IMR-90 (cell line): ENCODE measurements around the gene ZNF574. TPM values are rescaled to one million over a fixed set of nuclear protein-coding genes. Genes with fewer than 3 reads are reported as not detected.

Experiments used
- ATAC-seq: fragments of 200-7000 bp; cut with Tn5 transposase; 2 replicates; pipeline ENCODE4 v1.9.1; 2020; ENCODE audit warnings: low read depth, mild to moderate bottlenecking, moderate library complexity
- BruUV-seq: library from RNA; stranded (reverse); fragments of 400-500 nt; replicated peaks from 2 replicates; lab custom pipeline; 2021; lab: Mats Ljungman, UMichigan
- CTCF ChIA-PET: fragments of 300-600 bp; formaldehyde crosslinking; extraction: SDS; loops from one replicate; lab custom pipeline; 2021; ENCODE audit warnings: antibody characterized with exemption; lab: Yijun Ruan, JAX
- POLR2A ChIA-PET: fragments of 300-600 bp; sonication (Branson Sonifier 250); formaldehyde crosslinking; loops from one replicate; lab custom pipeline; 2022; ENCODE audit warnings: antibody characterized with exemption; ENCODE audit not compliant: unreplicated experiment; lab: Charles Lee
- DNase-seq: peaks from one replicate; pipeline ENCODE4 v3.0.0; 2013
- H2AFZ ChIP-seq: replicated peaks from 2 replicates; pipeline ENCODE3; 2013; ENCODE audit warnings: low read length, mild to moderate bottlenecking; ENCODE audit not compliant: poor library complexity
- H2AK5ac ChIP-seq: 2 replicates; pipeline ENCODE4 v1.6.1; 2013; ENCODE audit warnings: low read depth, low read length, inconsistent platforms
- H2AK9ac ChIP-seq: replicated peaks from 2 replicates; pipeline ENCODE3; 2013; ENCODE audit warnings: mild to moderate bottlenecking, low read depth, low read length, moderate library complexity; ENCODE audit not compliant: poor library complexity
- H2BK120ac ChIP-seq: 2 replicates; pipeline ENCODE4 v1.6.1; 2013; ENCODE audit warnings: low read depth, low read length, inconsistent platforms
- H2BK15ac ChIP-seq: 3 replicates; pipeline ENCODE4 v1.6.1; 2013; ENCODE audit warnings: low read depth, low read length, inconsistent platforms
- H2BK20ac ChIP-seq: 2 replicates; pipeline ENCODE4 v1.6.1; 2013; ENCODE audit warnings: low read depth, mild to moderate bottlenecking, inconsistent platforms, low read length, moderate library complexity
- H2BK5ac ChIP-seq: 2 replicates; pipeline ENCODE4 v1.6.1; 2013; ENCODE audit warnings: mild to moderate bottlenecking, low read depth, low read length, inconsistent platforms; ENCODE audit not compliant: poor library complexity, severe bottlenecking
- H3K14ac ChIP-seq: replicated peaks from 2 replicates; pipeline ENCODE4 v1.6.1; 2013; ENCODE audit warnings: low read depth, low read length, inconsistent platforms
- H3K18ac ChIP-seq: 2 replicates; pipeline ENCODE4 v1.6.1; 2013; ENCODE audit warnings: low read depth, low read length, control low read depth
- H3K23ac ChIP-seq: 2 replicates; pipeline ENCODE4 v1.6.1; 2013; ENCODE audit warnings: low read depth, low read length, inconsistent platforms
- H3K27ac ChIP-seq: 2 replicates; pipeline ENCODE4 v1.5.1; 2013; ENCODE audit warnings: mild to moderate bottlenecking, control low read depth, low read length; ENCODE audit not compliant: insufficient read depth
- H3K27me3 ChIP-seq: 2 replicates; pipeline ENCODE4 v1.6.1; 2013; ENCODE audit warnings: low read length; ENCODE audit not compliant: control insufficient read depth, insufficient read depth
- H3K36me3 ChIP-seq: 2 replicates; pipeline ENCODE4 v1.6.1; 2013; ENCODE audit warnings: low read length, mixed read lengths; ENCODE audit not compliant: control insufficient read depth, insufficient read depth
- H3K4ac ChIP-seq: 2 replicates; pipeline ENCODE4 v1.6.1; 2013; ENCODE audit warnings: low read depth, low read length, inconsistent platforms
- H3K4me1 ChIP-seq: 2 replicates; pipeline ENCODE4 v1.6.1; 2013; ENCODE audit warnings: low read length, mixed read lengths; ENCODE audit not compliant: control insufficient read depth, insufficient read depth
- H3K4me2 ChIP-seq: 2 replicates; pipeline ENCODE4 v1.6.1; 2013; ENCODE audit warnings: low read depth, mild to moderate bottlenecking, control low read depth, low read length, moderate library complexity
- H3K4me3 ChIP-seq: 2 replicates; pipeline ENCODE4 v1.5.1; 2013; ENCODE audit warnings: low read depth, mild to moderate bottlenecking, control low read depth, low read length, moderate library complexity; ENCODE audit not compliant: insufficient read depth
- H3K56ac ChIP-seq: 2 replicates; pipeline ENCODE4 v1.6.1; 2013; ENCODE audit warnings: low read length, inconsistent platforms; ENCODE audit not compliant: insufficient read depth; ENCODE audit errors: extremely low read depth
- H3K79me1 ChIP-seq, 2 experiments: 2 replicates each; pipeline ENCODE4 v1.6.1; 2013; ENCODE audit warnings: low read length in 2 of 2, inconsistent platforms in 1 of 2, low read depth in 1 of 2
- H3K9ac ChIP-seq: 2 replicates; pipeline ENCODE4 v1.6.1; 2013; ENCODE audit warnings: low read depth, low read length, control low read depth
- H3K9me1 ChIP-seq: 2 replicates; pipeline ENCODE4 v1.6.1; 2013; ENCODE audit warnings: low read length, inconsistent platforms; ENCODE audit not compliant: insufficient read depth
- H3K9me3 ChIP-seq: 2 replicates; pipeline ENCODE4 v1.6.1; 2013; ENCODE audit warnings: low read length; ENCODE audit not compliant: control insufficient read depth, insufficient read depth
- H4K20me1 ChIP-seq: 2 replicates; pipeline ENCODE4 v1.6.1; 2013; ENCODE audit warnings: low read length, inconsistent platforms; ENCODE audit not compliant: insufficient read depth
- H4K5ac ChIP-seq: 2 replicates; pipeline ENCODE4 v1.6.1; 2013; ENCODE audit warnings: mild to moderate bottlenecking, low read depth, low read length, control low read depth
- H4K8ac ChIP-seq, 2 experiments: 2 replicates each; pipeline ENCODE4 v1.6.1; 2013; ENCODE audit warnings: low read depth in 2 of 2, low read length in 2 of 2, control low read depth in 1 of 2, inconsistent platforms in 1 of 2
- H4K91ac ChIP-seq: 2 replicates; pipeline ENCODE4 v1.6.1; 2013; ENCODE audit warnings: low read depth, low read length, inconsistent platforms; ENCODE audit not compliant: insufficient read depth
- BHLHE40 ChIP-seq: fragments of 150-350 bp; IDR thresholded peaks from 2 replicates; pipeline ENCODE4 v1.6.1; 2016; ENCODE audit warnings: mild to moderate bottlenecking, low read depth, low read length
- ELK1 ChIP-seq: fragments of 150-350 bp; IDR thresholded peaks from 2 replicates; pipeline ENCODE4 v1.6.1; 2016; ENCODE audit warnings: low read depth, mild to moderate bottlenecking, low read length, moderate library complexity, borderline replicate concordance
- FOS ChIP-seq: fragments of 150-350 bp; IDR thresholded peaks from 2 replicates; pipeline ENCODE4 v1.6.1; 2016; ENCODE audit warnings: low read depth, low read length
- MAFK ChIP-seq: IDR thresholded peaks from 2 replicates; pipeline ENCODE4 v1.6.1; 2012; ENCODE audit warnings: low read depth, low read length, improper control_type of control experiment
- MAZ ChIP-seq: IDR thresholded peaks from 2 replicates; pipeline ENCODE4 v1.6.1; 2012; ENCODE audit warnings: low read depth, mild to moderate bottlenecking, low read length, improper control_type of control experiment, moderate library complexity, borderline replicate concordance
- MXI1 ChIP-seq: IDR thresholded peaks from 2 replicates; pipeline ENCODE4 v1.6.1; 2012; ENCODE audit warnings: low read depth, mild to moderate bottlenecking, low read length, moderate library complexity, borderline replicate concordance
- POLR2A ChIP-seq: IDR thresholded peaks from 2 replicates; pipeline ENCODE4 v1.6.1; 2012; ENCODE audit warnings: mild to moderate bottlenecking, low read depth, low read length
- RCOR1 ChIP-seq: IDR thresholded peaks from 2 replicates; pipeline ENCODE4 v1.6.1; 2012; ENCODE audit warnings: mild to moderate bottlenecking, low read length, improper control_type of control experiment; ENCODE audit not compliant: insufficient replicate concordance
- RFX5 ChIP-seq: IDR thresholded peaks from 2 replicates; pipeline ENCODE4 v1.8.0; 2012; ENCODE audit warnings: low read depth, mild to moderate bottlenecking, low read length, moderate library complexity
- SMC3 ChIP-seq: fragments of 150-350 bp; IDR thresholded peaks from 2 replicates; pipeline ENCODE4 v1.6.1; 2016; ENCODE audit warnings: low read depth, mild to moderate bottlenecking, antibody characterized with exemption, low read length, moderate library complexity
- USF2 ChIP-seq: fragments of 150-350 bp; IDR thresholded peaks from 2 replicates; pipeline ENCODE4 v1.6.1; 2017; ENCODE audit warnings: mild to moderate bottlenecking, antibody characterized with exemption, low read length, low read depth
- WGBS, 2 experiments: methylation state at CpG; one replicate each; pipeline versions ENCODE4 v1.1.5 to v1.1.7; 2013; ENCODE audit warnings: missing lambda C conversion rate in 2 of 2; ENCODE audit not compliant: insufficient read length in 1 of 2; ENCODE audit errors: extremely low coverage in 2 of 2; 5-methylcytosine and 5-hydroxymethylcytosine counted together
- dilution Hi-C: fragments of 300-500 bp; cut with HindIII; formaldehyde crosslinking; loops from one replicate; pipeline ENCODE4 v1.14.3; 2018; ENCODE audit warnings: low sequenced_read_pairs; ENCODE audit not compliant: unreplicated experiment
- in situ Hi-C: fragments of 300-500 bp; cut with MboI; formaldehyde crosslinking; loops from 3 replicates; pipeline ENCODE4 v1.14.3; 2019; ENCODE audit warnings: low sequenced_read_pairs, inconsistent platforms, mixed read lengths
- intact Hi-C: fragments of 100-400 bp; cut with micrococcal nuclease; formaldehyde crosslinking; loops from 2 replicates; pipeline ENCODE4 v1.10.0; 2022
- polyA plus RNA-seq, 3 experiments: library from polyadenylated mRNA; depleted of rRNA; stranded (reverse); fragments of >200 nt; gene quantifications; 2 replicates each; pipeline ENCODE4 v1.2.3, GENCODE V29; 2012; ENCODE audit warnings: low replicate concordance in 1 of 3
- total RNA-seq: library from RNA; depleted of rRNA; stranded (reverse); fragments of >200 nt; gene quantifications from 2 replicates; pipeline ENCODE4 v1.2.3, GENCODE V29; 2012

ZNF574 gene
- total and polyA plus RNA-seq, 2 of the 4 experiments (the other 2 are of a cell fraction) = 8.1 to 14.1 TPM

- CTCF ChIA-PET = no interaction called here
- DNase-seq = no peak
Observed at GRCh38 chr19:42051166-42052115, 24.5 kb upstream of the ZNF574 start.

More at GRCh38 chr19:42051166-42052115, 24.5 kb upstream of the ZNF574 start:
- dilution Hi-C loops (no loop called here), intact Hi-C loops (no loop called here), in situ Hi-C loops (no loop called here)
- no peak overlapping the region for H3K9ac ChIP-seq
- no peak overlapping the region for H3K56ac ChIP-seq
- no peak overlapping the region for H2BK20ac ChIP-seq
- H3K9me1 ChIP-seq = no peaks in the 10 kb centered on the region
- no peak overlapping the region for H4K8ac ChIP-seq
- no peaks in the 10 kb centered on the region for H3K36me3 ChIP-seq
- H2AFZ ChIP-seq = no peak overlapping the region
- H2AK5ac ChIP-seq = no peak overlapping the region
- H3K79me1 ChIP-seq = no peaks in the 10 kb centered on the region
- no peaks in the 10 kb centered on the region for H3K4me1 ChIP-seq
- no peak overlapping the region for H2AK9ac ChIP-seq
- no peak overlapping the region for H3K23ac ChIP-seq
- no peak overlapping the region for H3K4ac ChIP-seq
- WGBS, 2 experiments = 76% methylated on average over 10 of the region's 14 CpGs; no CpG with 5 or more reads in 1 of the 2 experiments
- TF ChIP-seq MAFK (no peak), MAZ (no peak), USF2 (no peak), ELK1 (no peak), BHLHE40 (no peak), SMC3 (no peak), POLR2A (no peak), FOS (no peak), RCOR1 (no peak), RFX5 (no peak), MXI1 (no peak)
- H3K9me3 ChIP-seq = no peaks in the 10 kb centered on the region
- H3K4me3 ChIP-seq = no peak overlapping the region
- H3K18ac ChIP-seq = no peak overlapping the region
- no peak overlapping the region for H2BK120ac ChIP-seq
- BruUV-seq = no TSS peak
- H4K5ac ChIP-seq = no peak overlapping the region
- no peak overlapping the region for H3K14ac ChIP-seq
- no peaks in the 10 kb centered on the region for H4K20me1 ChIP-seq
- H3K4me2 ChIP-seq = no peak overlapping the region
- H4K91ac ChIP-seq = no peak overlapping the region
- peaks cover 37% of the 10 kb centered on the region for H3K27me3 ChIP-seq
- POLR2A ChIA-PET = no interaction called here
- no peak overlapping the region for H2BK5ac ChIP-seq
- no peak for ATAC-seq
- no peak overlapping the region for H3K27ac ChIP-seq
- no peak overlapping the region for H2BK15ac ChIP-seq
